SK-N-SH (cell line): Measurements from ENCODE around the gene MID1. TPM values are rescaled to one million over a fixed set of nuclear protein-coding genes. Genes with fewer than 3 reads are reported as not detected.

Experiments
- CTCF ChIA-PET: fragments of 300-600, 350-600 bp; formaldehyde crosslinking; extraction: SDS; loops from one replicate; lab custom pipeline; 2021; lab: Yijun Ruan, JAX
- POLR2A ChIA-PET: fragments of 350-600 bp; sonication (Branson Sonifier 250); formaldehyde crosslinking; extraction: SDS; loops from one replicate; lab custom pipeline; 2020; ENCODE audit warnings: antibody characterized with exemption, inconsistent platforms; lab: Yijun Ruan, JAX
- DNase-seq: peaks from one replicate; pipeline ENCODE4 v3.0.0; 2012
- H2AFZ ChIP-seq: fragments of 200-600 bp; sonication (generic); 2 replicates; pipeline ENCODE4 v1.8.1; 2016; ENCODE audit warnings: antibody characterized with exemption, mild to moderate bottlenecking, low read depth
- H3F3A ChIP-seq: fragments of 200-600 bp; sonication (generic); replicated peaks from 2 replicates; pipeline ENCODE3; 2016; ENCODE audit warnings: antibody characterized with exemption, mild to moderate bottlenecking; ENCODE audit not compliant: insufficient read depth
- H3K27ac ChIP-seq, 2 experiments: fragments of 200-500 bp in 1 of 2; fragments of 200-600 bp in 1 of 2; sonication (Bioruptor generic) in 1 of 2; sonication (generic), shearing (Covaris generic) in 1 of 2; 2 replicates each; pipeline versions ENCODE4 v1.5.1 to v1.6.1; 2014 to 2016; ENCODE audit warnings: low read depth in 2 of 2, inconsistent platforms in 1 of 2, low read length in 1 of 2, mild to moderate bottlenecking in 1 of 2, mixed read lengths in 1 of 2
- H3K27me3 ChIP-seq: fragments of 200-600 bp; sonication (generic), shearing (Covaris generic); 2 replicates; pipeline ENCODE4 v1.6.1; 2016; ENCODE audit warnings: mixed run types; ENCODE audit not compliant: insufficient read depth
- H3K36me3 ChIP-seq, 2 experiments: fragments of 200-500 bp in 1 of 2; fragments of 200-600 bp in 1 of 2; sonication (Bioruptor generic) in 1 of 2; sonication (generic) in 1 of 2; replicated peaks in 1 of 2; 2 replicates each; pipeline versions ENCODE3 to v1.5.1; 2014 to 2016; ENCODE audit warnings: low read length in 1 of 2, mild to moderate bottlenecking in 1 of 2; ENCODE audit not compliant: insufficient read depth in 2 of 2, control insufficient read depth in 1 of 2
- H3K4me1 ChIP-seq, 2 experiments: fragments of 200-500 bp in 1 of 2; fragments of 200-600 bp in 1 of 2; sonication (Bioruptor generic) in 1 of 2; sonication (generic), shearing (Covaris generic) in 1 of 2; 2 replicates each; pipeline versions ENCODE4 v1.5.1 to v1.6.1; 2014 to 2016; ENCODE audit warnings: low read depth in 1 of 2, low read length in 1 of 2, mixed run types in 1 of 2; ENCODE audit not compliant: insufficient read depth in 2 of 2, control insufficient read depth in 1 of 2
- H3K4me2 ChIP-seq: fragments of 200-600 bp; sonication (generic), shearing (Covaris generic); 2 replicates; pipeline ENCODE4 v1.6.1; 2017; ENCODE audit warnings: mixed run types
- H3K4me3 ChIP-seq, 2 experiments: fragments of 200-500 bp in 1 of 2; fragments of 200-600 bp in 1 of 2; sonication (Bioruptor generic) in 1 of 2; sonication (generic), shearing (Covaris generic) in 1 of 2; 2 replicates each; pipeline versions ENCODE4 v1.5.1 to v1.8.1; 2014 to 2016; ENCODE audit warnings: low read depth in 2 of 2, inconsistent platforms in 1 of 2, low read length in 1 of 2, mild to moderate bottlenecking in 1 of 2, mixed read lengths in 1 of 2, moderate library complexity in 1 of 2
- H3K79me2 ChIP-seq: fragments of 200-600 bp; sonication (generic); 2 replicates; pipeline ENCODE4 v1.8.1; 2017; ENCODE audit warnings: mild to moderate bottlenecking; ENCODE audit not compliant: insufficient read depth
- H3K9ac ChIP-seq: fragments of 200-600 bp; sonication (generic); 2 replicates; pipeline ENCODE4 v1.6.1; 2017; ENCODE audit warnings: mixed run types
- H3K9me2 ChIP-seq: fragments of 200-600 bp; sonication (generic); 2 replicates; pipeline ENCODE4 v1.6.1; 2017; ENCODE audit warnings: mixed run types
- H3K9me3 ChIP-seq: fragments of 200-600 bp; sonication (generic); 2 replicates; pipeline ENCODE4 v1.6.1; 2017; ENCODE audit warnings: mixed run types, mild to moderate bottlenecking, moderate library complexity
- H4K20me1 ChIP-seq: fragments of 200-600 bp; sonication (generic); 2 replicates; pipeline ENCODE4 v1.6.1; 2017; ENCODE audit warnings: mild to moderate bottlenecking, mixed run types; ENCODE audit not compliant: insufficient read depth
- CHD2 ChIP-seq: fragments of 150-350 bp; IDR thresholded peaks from 2 replicates; pipeline ENCODE4 v1.6.1; 2018; ENCODE audit warnings: low read length; ENCODE audit not compliant: partially characterized antibody
- CTCF ChIP-seq: fragments of 200-600 bp; sonication (generic); IDR thresholded peaks from 2 replicates; pipeline ENCODE4 v1.6.1; 2017; ENCODE audit warnings: antibody characterized with exemption, mild to moderate bottlenecking, moderate library complexity
- ELF1 ChIP-seq: IDR thresholded peaks from 2 replicates; pipeline ENCODE4 v1.4.0; 2012
- EZH2phosphoT487 ChIP-seq: fragments of 200-600 bp; sonication (generic); IDR thresholded peaks from 2 replicates; pipeline ENCODE4 v1.6.1; 2017; ENCODE audit warnings: low read depth, mixed run types, mild to moderate bottlenecking, antibody characterized with exemption, moderate library complexity, borderline replicate concordance
- FOXJ3 ChIP-seq: sonication (generic); formaldehyde crosslinking; IDR thresholded peaks from 2 replicates; pipeline ENCODE4 v1.5.1; 2020; ENCODE audit warnings: mild to moderate bottlenecking, missing genetic modification reagents
- JUND ChIP-seq: IDR thresholded peaks from 2 replicates; pipeline ENCODE4 v1.4.0; 2012
- MEF2A ChIP-seq: IDR thresholded peaks from 2 replicates; pipeline ENCODE4 v1.4.0; 2012; ENCODE audit warnings: low read depth, borderline replicate concordance
- MXI1 ChIP-seq: IDR thresholded peaks from 2 replicates; pipeline ENCODE4 v1.6.1; 2012; ENCODE audit warnings: mild to moderate bottlenecking, low read depth, low read length, improper control_type of control experiment
- RAD21 ChIP-seq: IDR thresholded peaks from 2 replicates; pipeline ENCODE4 v1.6.1; 2012; ENCODE audit warnings: mild to moderate bottlenecking, low read length
- RCOR1 ChIP-seq: fragments of 150-350 bp; IDR thresholded peaks from 2 replicates; pipeline ENCODE4 v1.6.1; 2017; ENCODE audit warnings: antibody characterized with exemption, low read length
- RFX5 ChIP-seq: IDR thresholded peaks from 2 replicates; pipeline ENCODE4 v1.6.1; 2012; ENCODE audit warnings: mild to moderate bottlenecking, improper control_type of control experiment, low read length
- SIN3A ChIP-seq: IDR thresholded peaks from 2 replicates; pipeline ENCODE4 v1.6.1; 2012; ENCODE audit warnings: low read depth, mild to moderate bottlenecking, low read length, moderate library complexity, borderline replicate concordance
- SMC3 ChIP-seq: IDR thresholded peaks from 2 replicates; pipeline ENCODE4 v1.6.1; 2012; ENCODE audit warnings: low read depth, low read length, improper control_type of control experiment
- TCF12 ChIP-seq: IDR thresholded peaks from 2 replicates; pipeline ENCODE4 v1.4.0; 2012
- TEAD4 ChIP-seq: IDR thresholded peaks from 2 replicates; pipeline ENCODE4 v1.4.0; 2012; ENCODE audit warnings: mild to moderate bottlenecking, borderline replicate concordance; ENCODE audit not compliant: insufficient read depth
- USF2 ChIP-seq: fragments of 150-350 bp; IDR thresholded peaks from 2 replicates; pipeline ENCODE4 v1.6.1; 2017; ENCODE audit warnings: antibody characterized with exemption, low read length, low read depth, borderline replicate concordance
- ZBTB33 ChIP-seq: IDR thresholded peaks from 2 replicates; pipeline ENCODE4 v1.4.0; 2012; ENCODE audit warnings: low read depth, borderline replicate concordance
- WGBS: methylation state at CpG from one replicate; pipeline ENCODE4 v1.1.6; 2017; ENCODE audit warnings: low lambda C conversion rate; 5-methylcytosine and 5-hydroxymethylcytosine counted together
- polyA plus RNA-seq, 3 experiments: library from polyadenylated mRNA; depleted of rRNA; stranded (reverse); fragments of >200 nt; gene quantifications; 2 replicates each; pipeline ENCODE4 v1.2.3, GENCODE V29; 2012
- TF ChIP-seq, protein P1 (sequence below): IDR thresholded peaks from 2 replicates; pipeline ENCODE4 v1.4.0; 2012; ENCODE audit warnings: low read depth, borderline replicate concordance
- TF ChIP-seq, protein P2 (sequence below): IDR thresholded peaks from 2 replicates; pipeline ENCODE4 v1.6.1; 2012; ENCODE audit warnings: mild to moderate bottlenecking, low read depth, low read length, moderate library complexity

MID1 gene
- polyA plus RNA-seq, 1 of the 3 experiments (the other 2 are of a cell fraction): 10.4 TPM

- Histone ChIP-seq H2AFZ (no peak overlapping the region), H3K9ac (no peak overlapping the region), H3K4me2 (no peak overlapping the region), H4K20me1 (no peaks in the 10 kb centered on the region), H3K4me1 (no peaks in the 10 kb centered on the region), H3K9me2 (no peaks in the 10 kb centered on the region), H3F3A (no peaks in the 10 kb centered on the region), H3K27me3 (no peaks in the 10 kb centered on the region), H3K9me3 (no peaks in the 10 kb centered on the region), H3K4me3 (no peak overlapping the region), H3K27ac (no peak overlapping the region), H3K36me3 (peaks cover 0 to 2% of the 10 kb centered on the region in 2 experiments), H3K79me2 (no peaks in the 10 kb centered on the region)
- no peak for DNase-seq
- TF ChIP-seq RCOR1 (no peak), CTCF (no peak), SIN3A (no peak), TEAD4 (no peak)
- ChIA-PET POLR2A (no interaction called here), CTCF (no interaction called here)
Measured at GRCh38 chrX:10470009-10470408, 150.4 kb downstream of the MID1 start.

DNA sequence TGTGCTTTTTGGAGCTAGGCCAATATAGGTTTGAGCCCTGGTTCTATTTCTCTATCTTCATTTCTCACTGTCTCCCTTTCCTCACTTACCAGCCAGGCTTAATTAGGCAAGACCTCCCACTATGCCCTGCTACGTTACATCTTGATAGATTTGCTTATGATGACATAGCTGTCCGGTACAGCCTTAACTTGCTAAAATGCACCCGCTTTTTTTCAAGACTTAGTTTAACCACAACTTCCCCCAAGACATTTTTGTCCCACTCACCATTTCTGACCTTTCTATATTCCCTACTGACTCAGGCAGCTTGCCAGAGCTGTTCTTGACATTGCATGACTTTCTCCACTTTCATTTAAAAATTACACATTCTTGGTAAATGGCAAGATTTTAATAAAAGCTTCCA lies 152.6 kb downstream of the MID1 start:
- no peak overlapping the region for H3K27ac ChIP-seq
- H3K9me2 ChIP-seq: no peaks in the 10 kb centered on the region
- no peaks in the 10 kb centered on the region for H3K79me2 ChIP-seq
- H3K27me3 ChIP-seq: no peaks in the 10 kb centered on the region
- H3K36me3 ChIP-seq: peaks cover 0 to 2% of the 10 kb centered on the region in 2 experiments
- WGBS: 47% methylated on average over 3 of the region's 3 CpGs
- no peak overlapping the region for H3K4me3 ChIP-seq
- CTCF ChIA-PET: no interaction called here
- no peaks in the 10 kb centered on the region for H3K9me3 ChIP-seq
- no peak overlapping the region for H3K9ac ChIP-seq
- no peak for DNase-seq
- no peaks in the 10 kb centered on the region for H3F3A ChIP-seq
- no peaks in the 10 kb centered on the region for H3K4me1 ChIP-seq
- no peak overlapping the region for H2AFZ ChIP-seq
- POLR2A ChIA-PET: no interaction called here
- H4K20me1 ChIP-seq: no peaks in the 10 kb centered on the region
- H3K4me2 ChIP-seq: no peak overlapping the region
- TF ChIP-seq USF2 (no peak), SIN3A (no peak), CHD2 (no peak), TEAD4 (no peak), MXI1 (no peak), SMC3 (no peak), RAD21 (no peak), FOXJ3 (CRISPR knock-in tag) (no peak), TCF12 (no peak), RFX5 (no peak), JUND (no peak), RCOR1 (no peak), MEF2A (no peak), ZBTB33 (no peak), EZH2phosphoT487 (no peak), ELF1 (no peak)
- TF ChIP-seq, protein P1, sequence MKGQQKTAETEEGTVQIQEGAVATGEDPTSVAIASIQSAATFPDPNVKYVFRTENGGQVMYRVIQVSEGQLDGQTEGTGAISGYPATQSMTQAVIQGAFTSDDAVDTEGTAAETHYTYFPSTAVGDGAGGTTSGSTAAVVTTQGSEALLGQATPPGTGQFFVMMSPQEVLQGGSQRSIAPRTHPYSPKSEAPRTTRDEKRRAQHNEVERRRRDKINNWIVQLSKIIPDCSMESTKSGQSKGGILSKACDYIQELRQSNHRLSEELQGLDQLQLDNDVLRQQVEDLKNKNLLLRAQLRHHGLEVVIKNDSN: no peak
- TF ChIP-seq, protein P2, sequence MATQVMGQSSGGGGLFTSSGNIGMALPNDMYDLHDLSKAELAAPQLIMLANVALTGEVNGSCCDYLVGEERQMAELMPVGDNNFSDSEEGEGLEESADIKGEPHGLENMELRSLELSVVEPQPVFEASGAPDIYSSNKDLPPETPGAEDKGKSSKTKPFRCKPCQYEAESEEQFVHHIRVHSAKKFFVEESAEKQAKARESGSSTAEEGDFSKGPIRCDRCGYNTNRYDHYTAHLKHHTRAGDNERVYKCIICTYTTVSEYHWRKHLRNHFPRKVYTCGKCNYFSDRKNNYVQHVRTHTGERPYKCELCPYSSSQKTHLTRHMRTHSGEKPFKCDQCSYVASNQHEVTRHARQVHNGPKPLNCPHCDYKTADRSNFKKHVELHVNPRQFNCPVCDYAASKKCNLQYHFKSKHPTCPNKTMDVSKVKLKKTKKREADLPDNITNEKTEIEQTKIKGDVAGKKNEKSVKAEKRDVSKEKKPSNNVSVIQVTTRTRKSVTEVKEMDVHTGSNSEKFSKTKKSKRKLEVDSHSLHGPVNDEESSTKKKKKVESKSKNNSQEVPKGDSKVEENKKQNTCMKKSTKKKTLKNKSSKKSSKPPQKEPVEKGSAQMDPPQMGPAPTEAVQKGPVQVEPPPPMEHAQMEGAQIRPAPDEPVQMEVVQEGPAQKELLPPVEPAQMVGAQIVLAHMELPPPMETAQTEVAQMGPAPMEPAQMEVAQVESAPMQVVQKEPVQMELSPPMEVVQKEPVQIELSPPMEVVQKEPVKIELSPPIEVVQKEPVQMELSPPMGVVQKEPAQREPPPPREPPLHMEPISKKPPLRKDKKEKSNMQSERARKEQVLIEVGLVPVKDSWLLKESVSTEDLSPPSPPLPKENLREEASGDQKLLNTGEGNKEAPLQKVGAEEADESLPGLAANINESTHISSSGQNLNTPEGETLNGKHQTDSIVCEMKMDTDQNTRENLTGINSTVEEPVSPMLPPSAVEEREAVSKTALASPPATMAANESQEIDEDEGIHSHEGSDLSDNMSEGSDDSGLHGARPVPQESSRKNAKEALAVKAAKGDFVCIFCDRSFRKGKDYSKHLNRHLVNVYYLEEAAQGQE: no peak
